ENCODE measurements around the gene CTSK. TPM values are rescaled to one million over a fixed set of nuclear protein-coding genes. Genes with fewer than 3 reads are reported as not detected.
"Not testable (repeated sequence)": the region's sequence is repeated elsewhere in the genome, so short reads cannot be mapped to it uniquely, and the experiment has no call there.

Gene CTSK
- polyA plus RNA-seq, 3 donors = 2.1 to 17.8 (median 2.4) TPM

DNA sequence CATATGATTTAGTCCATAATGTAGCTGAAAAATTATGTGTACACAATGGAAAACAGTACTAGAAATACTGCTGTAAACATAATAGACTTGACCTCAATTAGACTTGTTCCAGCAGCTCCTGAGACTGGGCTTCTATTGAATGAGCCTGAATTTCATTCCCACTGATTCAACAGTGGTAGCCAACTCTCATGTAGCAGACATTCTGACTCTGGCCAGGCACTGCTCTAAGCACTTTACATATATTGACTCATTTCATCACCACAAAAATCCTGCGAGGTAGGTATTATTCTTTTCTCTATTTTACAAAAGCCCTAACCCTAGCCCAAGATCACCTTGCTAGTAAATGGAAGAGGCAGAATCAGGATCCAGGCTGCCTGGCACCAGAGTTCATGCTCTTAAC is 29.7 kb downstream of the CTSK start:
- no peaks in the 10 kb centered on the region for H3K27me3 ChIP-seq (ENCODE audit: control insufficient read depth in 2 of 2, insufficient read depth in 2 of 2, low read length in 2 of 2)
- no peaks in the 10 kb centered on the region for H3K9me3 ChIP-seq (replicated peaks in 1 of 2; ENCODE audit: control insufficient read depth in 1 of 2, insufficient read depth in 1 of 2, low read length in 2 of 2)
- no peak for DNase-seq
- H3K4me2 ChIP-seq (replicated peaks; ENCODE audit: extremely low read depth, low read length, poor library complexity, severe bottlenecking) = no peak overlapping the region
- no peaks in the 10 kb centered on the region for H3K36me3 ChIP-seq (replicated peaks in 1 of 2; ENCODE audit: control insufficient read depth in 1 of 2, insufficient read depth in 2 of 2, low read length in 2 of 2)
- peak overlapping the region in 1 of 7 donors; percentile 44 for H3K27ac Mint-ChIP-seq
- H2AFZ ChIP-seq (ENCODE audit: insufficient read depth, low read depth, low read length, poor library complexity, severe bottlenecking) = no peak overlapping the region
- no peaks in the 10 kb centered on the region for H3K9me3 Mint-ChIP-seq
- peaks cover 0 to 3% (median 3%) of the 10 kb centered on the region in 3 donors for H3K27me3 Mint-ChIP-seq (ENCODE audit: low read depth in 3 of 3)
- peaks cover 65 to 69% of the 10 kb centered on the region in 2 donors for H3K4me1 ChIP-seq (ENCODE audit: control insufficient read depth in 1 of 2, insufficient read depth in 2 of 2, low read length in 2 of 2)
- no CpG with 5 or more reads among the region's 1 CpG for WGBS (ENCODE audit: insufficient coverage)
- peaks cover 62% of the 10 kb centered on the region for H3K4me1 Mint-ChIP-seq
- no peak overlapping the region for H3K4me3 ChIP-seq (replicated peaks in 1 of 3; ENCODE audit: low read depth in 2 of 3, low read length in 3 of 3)
- H3K27ac ChIP-seq (ENCODE audit: low read depth in 1 of 2, low read length in 2 of 2) = peak overlapping the region in 1 of 2 donors; percentile 52
- H3K36me3 Mint-ChIP-seq = no peaks in the 10 kb centered on the region
- peaks cover 4% of the 10 kb centered on the region for H3K79me2 ChIP-seq (ENCODE audit: insufficient read depth, low read length)
- intact Hi-C loops (cut with micrococcal nuclease) = no loop called here
- H3K4me3 Mint-ChIP-seq = no peak overlapping the region
- no peak for TF ChIP-seq CTCF (IDR thresholded peaks at IDR 0.05)
- H3K9ac ChIP-seq (ENCODE audit: insufficient read depth, low read length, poor library complexity, severe bottlenecking) = no peak overlapping the region
- no peaks in the 10 kb centered on the region for H4K20me1 ChIP-seq (ENCODE audit: insufficient read depth, low read length)

GRCh38 chr1:150777544-150777943 is 30.5 kb downstream of the CTSK start:
- no peaks in the 10 kb centered on the region for H3K36me3 Mint-ChIP-seq
- Histone ChIP-seq H3K4me3 (replicated peaks in 1 of 3; ENCODE audit: low read depth in 2 of 3, low read length in 3 of 3) (peak overlapping the region in 1 of 3 experiments; percentile 58), H3K79me2 (ENCODE audit: insufficient read depth, low read length) (peaks cover 4% of the 10 kb centered on the region), H3K4me1 (ENCODE audit: control insufficient read depth in 1 of 2, insufficient read depth in 2 of 2, low read length in 2 of 2) (peaks cover 65 to 69% of the 10 kb centered on the region in 2 donors), H3K9ac (ENCODE audit: insufficient read depth, low read length, poor library complexity, severe bottlenecking) (no peak overlapping the region), H3K36me3 (replicated peaks in 1 of 2; ENCODE audit: control insufficient read depth in 1 of 2, insufficient read depth in 2 of 2, low read length in 2 of 2) (no peaks in the 10 kb centered on the region), H2AFZ (ENCODE audit: insufficient read depth, low read depth, low read length, poor library complexity, severe bottlenecking) (no peak overlapping the region), H3K9me3 (replicated peaks in 1 of 2; ENCODE audit: control insufficient read depth in 1 of 2, insufficient read depth in 1 of 2, low read length in 2 of 2) (no peaks in the 10 kb centered on the region), H3K4me2 (replicated peaks; ENCODE audit: extremely low read depth, low read length, poor library complexity, severe bottlenecking) (peak overlapping the region; percentile 47), H3K27me3 (ENCODE audit: control insufficient read depth in 2 of 2, insufficient read depth in 2 of 2, low read length in 2 of 2) (no peaks in the 10 kb centered on the region), H4K20me1 (ENCODE audit: insufficient read depth, low read length) (no peaks in the 10 kb centered on the region), H3K27ac (ENCODE audit: low read depth in 1 of 2, low read length in 2 of 2) (peak overlapping the region in 1 of 2 donors; percentile 52)
- H3K9me3 Mint-ChIP-seq = no peaks in the 10 kb centered on the region
- peaks cover 0 to 3% (median 3%) of the 10 kb centered on the region in 3 donors for H3K27me3 Mint-ChIP-seq (ENCODE audit: low read depth in 3 of 3)
- DNase-seq = peak in 2 of 3 donors; percentile 42 to 55
- peak overlapping the region; percentile 50 to 88 (median 81) for H3K27ac Mint-ChIP-seq
- H3K4me1 Mint-ChIP-seq = peaks cover 59% of the 10 kb centered on the region
- intact Hi-C loops (cut with micrococcal nuclease) = no loop called here
- no CpG with 5 or more reads among the region's 2 CpGs for WGBS (ENCODE audit: insufficient coverage)
- peak overlapping the region in 1 of 2 donors; percentile 71 for H3K4me3 Mint-ChIP-seq
- TF ChIP-seq CTCF (IDR thresholded peaks at IDR 0.05) = no peak

DNA sequence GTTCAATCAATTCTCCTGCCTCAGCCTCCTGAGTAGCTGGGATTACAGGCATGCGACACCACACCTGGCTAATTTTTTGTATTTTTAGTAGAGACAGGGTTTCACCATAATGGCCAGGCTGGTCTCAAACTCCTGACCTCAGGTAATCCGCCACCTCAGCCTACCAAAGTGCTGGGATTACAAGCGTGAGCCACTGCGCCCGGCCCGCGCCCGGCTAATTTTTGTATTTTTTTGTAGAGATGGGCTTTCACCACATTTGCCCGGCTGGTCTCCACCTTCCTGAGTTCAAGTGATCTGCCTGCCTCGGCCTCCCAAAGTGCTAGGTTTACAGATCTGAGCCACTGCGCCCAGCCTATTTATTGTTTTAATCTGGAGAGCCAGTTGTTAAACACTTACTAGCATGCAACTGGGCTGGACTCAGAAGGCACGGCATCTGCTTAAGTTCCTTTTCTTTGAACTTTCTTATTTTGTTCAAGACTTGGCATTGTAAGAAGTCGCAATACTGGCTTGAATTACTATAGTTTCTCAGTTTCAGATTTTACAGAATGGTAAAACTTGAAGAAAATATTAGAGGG is 32.0 kb downstream of the CTSK start:
- H3K9me3 Mint-ChIP-seq; H3K36me3 ChIP-seq (replicated peaks in 1 of 2; ENCODE audit: control insufficient read depth in 1 of 2, insufficient read depth in 2 of 2, low read length in 2 of 2); H3K79me2 ChIP-seq (ENCODE audit: insufficient read depth, low read length); H3K9ac ChIP-seq (ENCODE audit: insufficient read depth, low read length, poor library complexity, severe bottlenecking); H3K27me3 Mint-ChIP-seq (ENCODE audit: low read depth in 3 of 3); H3K4me3 Mint-ChIP-seq; intact Hi-C loops (cut with micrococcal nuclease); H3K36me3 Mint-ChIP-seq; H2AFZ ChIP-seq (ENCODE audit: insufficient read depth, low read depth, low read length, poor library complexity, severe bottlenecking); H4K20me1 ChIP-seq (ENCODE audit: insufficient read depth, low read length); H3K27me3 ChIP-seq (ENCODE audit: control insufficient read depth in 2 of 2, insufficient read depth in 2 of 2, low read length in 2 of 2); H3K9me3 ChIP-seq (replicated peaks in 1 of 2; ENCODE audit: control insufficient read depth in 1 of 2, insufficient read depth in 1 of 2, low read length in 2 of 2): not testable (repeated sequence)
- peaks cover 75 to 84% of the 10 kb centered on the region in 2 donors for H3K4me1 ChIP-seq (ENCODE audit: control insufficient read depth in 1 of 2, insufficient read depth in 2 of 2, low read length in 2 of 2)
- H3K27ac Mint-ChIP-seq = peak overlapping the region in 6 of 7 donors; percentile 55 to 85 (median 79)
- peak in 1 of 3 donors; percentile 34 for DNase-seq
- WGBS (ENCODE audit: insufficient coverage) = 97% methylated on average over 4 of the region's 13 CpGs
- H3K4me2 ChIP-seq (replicated peaks; ENCODE audit: extremely low read depth, low read length, poor library complexity, severe bottlenecking) = peak overlapping the region; percentile 10
- peak overlapping the region; percentile 9 to 52 for H3K27ac ChIP-seq (ENCODE audit: low read depth in 1 of 2, low read length in 2 of 2)
- H3K4me3 ChIP-seq (replicated peaks in 1 of 3; ENCODE audit: low read depth in 2 of 3, low read length in 3 of 3) = peak overlapping the region in 1 of 3 experiments; percentile 24
- H3K4me1 Mint-ChIP-seq = peaks cover 71% of the 10 kb centered on the region
